H1 (cell line): ENCODE measurements around the gene EXTL2.

Source experiments
- CHD2 ChIP-seq: IDR thresholded peaks from 2 replicates; pipeline ENCODE4 v1.6.1; 2012; ENCODE audit warnings: low read length, improper control_type of control experiment
- EZH2 ChIP-seq: fragments of 200-600 bp; sonication (generic); IDR thresholded peaks from 2 replicates; pipeline ENCODE4 v1.7.1; 2012; ENCODE audit warnings: low read depth, mild to moderate bottlenecking, moderate library complexity, low read length, inconsistent platforms; ENCODE audit not compliant: severe bottlenecking
- RAD21 ChIP-seq, 2 experiments: IDR thresholded peaks in 1 of 2; conservative IDR thresholded peaks in 1 of 2; 2 replicates each; pipeline ENCODE4 v1.6.1; 2011; ENCODE audit warnings: low read depth in 2 of 2, low read length in 2 of 2, improper control_type of control experiment in 1 of 2, inconsistent platforms in 1 of 2, mild to moderate bottlenecking in 1 of 2, moderate library complexity in 1 of 2
- RBBP5 ChIP-seq: IDR thresholded peaks from 2 replicates; pipeline ENCODE4 v1.7.1; 2012; ENCODE audit warnings: low read depth, mild to moderate bottlenecking, inconsistent platforms, low read length, moderate library complexity, borderline replicate concordance
- TF ChIP-seq, protein P1 (sequence below), 3 experiments: IDR thresholded peaks; 1 replicate in 2 of 3; 2 replicates in 1 of 3; pipeline versions ENCODE4 v1.5.1 to v1.6.1; 2011; ENCODE audit warnings: low read length in 3 of 3, mild to moderate bottlenecking in 3 of 3, inconsistent platforms in 2 of 3, low read depth in 1 of 3, moderate library complexity in 1 of 3; ENCODE audit not compliant: insufficient read depth in 1 of 3; ENCODE audit errors: control extremely low read depth in 1 of 3
- TF ChIP-seq, protein P2 (sequence below): IDR thresholded peaks from 2 replicates; pipeline ENCODE4 v1.6.1; 2011; ENCODE audit warnings: low read depth, mild to moderate bottlenecking, low read length; ENCODE audit not compliant: insufficient read depth

GRCh38 chr1:100875228-100875627, 19.4 kb downstream of the EXTL2 start:
- TF ChIP-seq, protein P1, sequence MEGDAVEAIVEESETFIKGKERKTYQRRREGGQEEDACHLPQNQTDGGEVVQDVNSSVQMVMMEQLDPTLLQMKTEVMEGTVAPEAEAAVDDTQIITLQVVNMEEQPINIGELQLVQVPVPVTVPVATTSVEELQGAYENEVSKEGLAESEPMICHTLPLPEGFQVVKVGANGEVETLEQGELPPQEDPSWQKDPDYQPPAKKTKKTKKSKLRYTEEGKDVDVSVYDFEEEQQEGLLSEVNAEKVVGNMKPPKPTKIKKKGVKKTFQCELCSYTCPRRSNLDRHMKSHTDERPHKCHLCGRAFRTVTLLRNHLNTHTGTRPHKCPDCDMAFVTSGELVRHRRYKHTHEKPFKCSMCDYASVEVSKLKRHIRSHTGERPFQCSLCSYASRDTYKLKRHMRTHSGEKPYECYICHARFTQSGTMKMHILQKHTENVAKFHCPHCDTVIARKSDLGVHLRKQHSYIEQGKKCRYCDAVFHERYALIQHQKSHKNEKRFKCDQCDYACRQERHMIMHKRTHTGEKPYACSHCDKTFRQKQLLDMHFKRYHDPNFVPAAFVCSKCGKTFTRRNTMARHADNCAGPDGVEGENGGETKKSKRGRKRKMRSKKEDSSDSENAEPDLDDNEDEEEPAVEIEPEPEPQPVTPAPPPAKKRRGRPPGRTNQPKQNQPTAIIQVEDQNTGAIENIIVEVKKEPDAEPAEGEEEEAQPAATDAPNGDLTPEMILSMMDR (IDR thresholded peaks at IDR 0.05; ENCODE audit: control extremely low read depth in 1 of 3, insufficient read depth in 1 of 3, low read depth in 1 of 3, low read length in 3 of 3) = no peak
- no peak for TF ChIP-seq RAD21 (IDR thresholded peaks at IDR 0.05 in 1 of 2, conservative IDR thresholded peaks at IDR 0.05 in 1 of 2; ENCODE audit: low read depth in 2 of 2, low read length in 2 of 2)
- no peak for TF ChIP-seq EZH2
- no peak for TF ChIP-seq CHD2
- TF ChIP-seq, protein P2, sequence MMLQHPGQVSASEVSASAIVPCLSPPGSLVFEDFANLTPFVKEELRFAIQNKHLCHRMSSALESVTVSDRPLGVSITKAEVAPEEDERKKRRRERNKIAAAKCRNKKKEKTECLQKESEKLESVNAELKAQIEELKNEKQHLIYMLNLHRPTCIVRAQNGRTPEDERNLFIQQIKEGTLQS = no peak
- TF ChIP-seq RBBP5 = no peak
